Measurements from ENCODE around the gene SYT2.
"Not testable (repeated sequence)": the region's sequence is repeated elsewhere in the genome, so short reads cannot be mapped to it uniquely, and the experiment has no call there.

DNA sequence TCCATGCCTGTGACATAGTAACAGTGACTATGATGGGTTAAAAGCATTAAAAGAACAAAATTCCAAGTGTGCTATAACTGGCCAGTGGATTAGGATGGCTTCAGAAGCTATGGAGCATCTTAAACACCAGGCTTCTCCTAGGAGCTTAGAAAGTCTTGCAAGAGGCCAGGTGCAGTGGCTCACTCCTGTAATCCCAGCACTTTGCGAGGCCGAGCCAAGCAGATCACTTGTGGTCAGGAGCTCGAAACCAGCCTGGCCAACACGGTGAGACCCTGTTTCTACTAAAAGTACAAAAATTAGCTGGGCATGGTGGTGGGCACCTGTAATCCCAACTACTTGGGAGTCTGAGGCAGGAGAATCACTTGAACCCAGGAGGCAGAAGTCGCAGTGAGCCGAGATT lies 12.8 kb upstream of the SYT2 start:
- TF ChIP-seq EZH2, CTCF (IDR thresholded peaks at IDR 0.05): not testable (repeated sequence)
